Femur (tissue), 1 donor: ENCODE results near the gene ITSN1.
"Not testable (repeated sequence)": the region's sequence is repeated elsewhere in the genome, so short reads cannot be mapped to it uniquely, and the experiment has no call there.

Source experiments
- DNase-seq: peaks from one replicate; pipeline ENCODE4 v3.0.0-alpha.2; 2017

Gene ITSN1

DNA sequence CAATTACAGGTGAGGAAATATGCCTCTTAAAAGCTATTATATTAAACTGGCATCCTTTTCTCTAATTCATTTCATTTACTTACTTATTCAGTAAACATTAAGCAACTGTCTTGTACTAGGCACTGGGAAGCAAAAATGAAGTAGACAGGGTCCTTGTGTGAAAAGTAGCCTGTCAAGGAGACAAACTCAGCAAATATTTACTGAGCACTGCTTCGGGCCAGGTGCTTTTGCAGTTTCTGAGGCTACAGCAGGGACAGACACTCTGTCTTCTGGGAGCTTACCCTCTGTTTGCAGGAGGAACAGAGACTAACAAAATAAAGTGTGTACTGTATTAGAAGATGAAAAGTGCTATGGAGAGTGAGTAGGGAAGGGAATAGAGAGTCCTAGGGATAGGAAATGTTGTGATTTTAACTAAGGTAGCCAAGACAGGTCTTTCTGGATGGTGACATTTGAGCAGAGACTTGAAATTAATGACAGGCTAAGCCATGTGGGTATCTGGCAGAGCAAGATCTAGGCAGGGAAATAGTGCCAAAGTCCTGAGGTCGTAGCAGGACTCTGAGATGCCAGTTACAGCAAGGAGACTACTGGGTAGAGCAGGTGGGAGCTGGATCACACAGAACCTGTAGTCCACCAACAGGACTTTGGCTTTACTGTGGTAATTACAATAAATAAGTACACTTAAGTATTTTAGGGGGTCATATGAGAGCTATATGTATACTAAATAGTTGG is 133.0 kb downstream of the ITSN1 start:
- no peak for DNase-seq

GRCh38 chr21:33780631-33781030 is 138.3 kb downstream of the ITSN1 start:
- DNase-seq: no peak

DNA sequence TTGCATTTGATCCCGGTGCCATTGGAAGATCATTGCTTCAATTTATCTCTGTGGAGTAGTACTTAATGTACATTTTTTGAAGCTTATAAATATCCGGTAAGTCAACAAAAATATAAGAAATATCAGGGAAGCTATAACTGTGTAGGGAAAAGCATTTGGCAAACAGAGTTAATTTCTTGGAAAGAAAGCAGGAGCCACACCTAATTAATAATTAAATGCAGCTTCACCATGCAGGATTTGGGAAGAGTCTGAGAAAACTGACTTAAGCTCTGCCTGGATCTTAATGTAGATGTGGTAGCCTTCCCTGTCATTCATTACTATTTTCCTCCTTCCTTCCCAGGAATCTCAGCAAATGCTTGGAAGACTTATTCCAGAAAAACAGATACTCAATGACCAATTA is 138.8 kb downstream of the ITSN1 start:
- DNase-seq: no peak

DNA sequence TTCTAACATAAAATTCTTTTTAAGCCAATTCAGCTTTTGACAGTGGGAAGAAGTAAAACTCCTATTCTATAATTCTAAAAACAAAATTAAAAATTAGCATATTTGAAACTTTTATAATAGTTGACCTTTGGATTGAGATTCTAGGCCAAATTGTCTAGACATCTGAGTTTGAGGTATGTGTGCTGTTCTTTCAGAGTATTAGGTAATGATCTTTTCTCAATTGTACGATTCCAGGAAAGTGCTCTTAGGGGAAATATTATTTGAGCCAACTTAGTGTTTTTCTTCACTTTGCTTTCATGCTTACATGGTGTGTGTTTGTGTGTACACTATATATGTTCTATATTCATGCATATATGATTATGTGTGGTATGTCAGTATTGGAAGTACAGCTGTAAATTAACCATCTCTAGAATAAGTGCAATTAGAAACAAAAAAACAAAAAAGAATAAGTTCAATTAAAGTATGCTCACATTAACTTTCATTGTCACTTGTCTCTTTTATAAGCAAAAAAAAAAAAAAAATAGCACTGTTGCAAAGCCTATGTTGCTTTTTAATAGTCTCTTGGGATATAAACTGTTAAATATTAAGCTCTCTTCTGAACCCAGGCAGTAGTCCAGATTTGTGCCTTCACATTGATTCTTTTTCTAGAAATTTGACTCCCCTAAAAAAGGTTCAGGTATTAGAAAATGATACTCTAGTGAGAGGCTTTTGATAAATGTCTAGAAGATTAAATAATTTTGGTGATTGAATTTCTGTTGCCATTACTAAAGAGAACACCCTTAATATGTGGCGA is 141.1 kb downstream of the ITSN1 start:
- DNase-seq: no peak

- no peak for DNase-seq
These were observed 145.1 kb downstream of the ITSN1 start for GRCh38 chr21:33787431-33787830.

DNA sequence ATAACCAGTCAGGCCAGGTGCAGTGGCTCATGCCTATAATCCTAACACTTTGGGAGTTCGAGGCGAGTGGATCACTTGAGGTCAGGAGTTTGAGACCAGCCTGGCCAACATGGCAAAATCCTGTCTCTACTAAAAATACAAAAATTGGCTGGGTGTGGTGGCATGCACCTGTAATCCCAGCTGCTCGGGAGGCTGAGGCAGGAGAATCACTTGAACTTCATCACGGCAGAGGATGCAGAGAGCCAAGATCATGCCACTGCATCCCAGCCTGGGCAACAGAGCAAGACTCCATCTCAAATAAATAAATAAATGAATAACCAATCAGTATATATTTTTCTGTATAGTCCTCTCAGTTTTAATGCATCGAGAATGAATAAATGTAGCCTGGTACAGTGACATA is 146.1 kb downstream of the ITSN1 start:
- DNase-seq: not testable (repeated sequence)

- no peak for DNase-seq
These were observed 147.4 kb downstream of the ITSN1 start for GRCh38 chr21:33789697-33790096.

- no peak for DNase-seq
These were observed 148.8 kb downstream of the ITSN1 start for GRCh38 chr21:33791073-33791472.

DNA sequence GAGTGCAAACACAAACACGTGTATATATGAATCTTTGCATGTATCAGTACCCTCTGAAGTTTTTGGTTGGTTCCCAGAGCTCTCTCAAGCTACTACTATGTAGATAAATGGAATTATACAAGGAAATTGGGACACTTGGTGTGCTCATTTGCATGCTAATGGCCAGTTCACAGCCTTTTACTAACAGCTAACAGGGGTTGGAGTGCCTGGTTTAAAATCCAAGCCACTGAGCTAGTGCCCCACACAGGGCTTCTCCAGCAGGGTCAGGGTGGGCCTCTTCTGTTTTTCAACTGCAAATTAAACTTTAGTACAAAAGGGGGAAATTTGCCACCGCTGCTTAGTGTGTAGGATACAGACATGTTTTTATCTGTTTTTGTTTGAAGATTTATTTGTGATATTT is 152.3 kb downstream of the ITSN1 start:
- DNase-seq: no peak

- no peak for DNase-seq
These were observed 155.3 kb downstream of the ITSN1 start for GRCh38 chr21:33797565-33797964.

- no peak for DNase-seq
These were observed 157.2 kb downstream of the ITSN1 start for GRCh38 chr21:33799378-33800090.

GRCh38 chr21:33800753-33801423 is 158.6 kb downstream of the ITSN1 start:
- no peak for DNase-seq

DNA sequence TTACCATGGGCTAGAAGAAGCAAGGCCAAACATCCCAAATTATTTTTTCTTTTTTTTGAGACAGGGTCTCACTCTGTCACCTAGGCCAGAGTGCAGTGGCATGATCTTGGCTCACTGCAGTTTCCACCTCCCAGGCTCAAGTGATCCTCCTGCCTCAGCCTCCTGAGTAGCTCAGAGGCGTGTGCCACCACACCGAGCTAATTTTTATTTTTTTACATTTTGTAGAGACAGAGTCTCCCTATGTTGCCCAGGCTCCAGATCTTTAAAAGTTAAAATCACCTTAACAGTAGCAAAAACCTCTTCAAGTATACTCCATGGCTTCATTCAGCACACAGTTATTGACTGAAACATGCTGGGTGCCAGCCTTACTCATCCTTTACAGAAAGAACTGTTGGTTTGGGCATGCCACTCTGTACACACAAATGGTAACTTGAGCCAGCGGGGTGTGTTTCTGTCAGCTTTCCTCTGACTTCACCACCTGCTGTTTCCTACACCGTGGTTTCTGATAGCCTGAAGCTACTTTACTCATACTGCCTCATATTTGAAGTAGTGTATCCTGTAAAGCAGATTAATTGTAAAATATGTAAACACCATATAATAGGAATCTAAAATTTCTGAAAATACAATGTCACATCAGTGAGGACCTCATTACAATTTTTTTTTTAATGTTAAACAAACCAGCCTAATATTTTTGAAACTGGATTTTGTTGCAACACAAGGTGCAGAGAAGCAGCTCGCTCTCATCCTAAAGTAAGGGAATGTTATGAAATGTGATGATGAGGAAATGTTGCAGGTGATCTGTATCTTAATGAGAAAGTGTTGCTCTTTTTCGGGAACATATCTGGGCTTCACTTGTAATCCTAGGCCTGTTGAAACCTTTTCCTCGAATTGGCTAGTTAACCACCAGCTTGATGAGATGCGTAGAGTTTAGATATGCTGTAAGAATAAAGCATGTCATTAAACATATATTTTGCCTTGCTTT is 159.4 kb downstream of the ITSN1 start:
- no peak for DNase-seq

- no peak for DNase-seq
These were observed 160.2 kb downstream of the ITSN1 start for GRCh38 chr21:33802481-33802880.

DNA sequence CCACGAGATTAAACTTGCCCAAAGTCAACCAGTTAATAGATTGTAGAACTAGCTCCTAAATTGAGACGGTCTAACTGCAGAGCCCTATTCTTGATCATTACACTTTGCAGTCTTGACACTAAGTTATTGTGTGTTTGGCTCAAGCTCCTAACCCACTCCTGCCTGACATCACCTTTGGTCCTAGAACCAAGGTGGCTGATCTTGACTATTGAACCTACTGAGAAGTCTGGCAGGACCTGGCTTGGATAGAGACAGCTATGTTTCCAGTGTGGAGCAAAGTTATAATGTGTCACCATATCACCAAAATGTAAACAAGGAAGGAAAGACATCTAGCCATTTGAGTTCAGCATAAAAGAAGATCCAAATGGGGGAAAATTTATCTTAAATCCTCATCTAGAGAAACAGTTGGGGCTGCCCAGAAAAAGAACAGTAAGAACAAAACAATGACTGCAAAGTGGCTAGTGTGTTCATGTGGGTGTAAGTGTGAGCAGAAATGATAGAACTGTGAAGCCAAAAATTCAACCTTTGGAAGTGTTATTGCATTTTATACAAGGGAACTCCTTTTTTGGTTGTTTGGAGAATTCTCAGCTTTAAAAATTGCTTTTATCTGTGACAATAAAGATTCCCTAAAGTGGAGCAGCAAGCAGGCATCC is 166.5 kb downstream of the ITSN1 start:
- DNase-seq: no peak

DNA sequence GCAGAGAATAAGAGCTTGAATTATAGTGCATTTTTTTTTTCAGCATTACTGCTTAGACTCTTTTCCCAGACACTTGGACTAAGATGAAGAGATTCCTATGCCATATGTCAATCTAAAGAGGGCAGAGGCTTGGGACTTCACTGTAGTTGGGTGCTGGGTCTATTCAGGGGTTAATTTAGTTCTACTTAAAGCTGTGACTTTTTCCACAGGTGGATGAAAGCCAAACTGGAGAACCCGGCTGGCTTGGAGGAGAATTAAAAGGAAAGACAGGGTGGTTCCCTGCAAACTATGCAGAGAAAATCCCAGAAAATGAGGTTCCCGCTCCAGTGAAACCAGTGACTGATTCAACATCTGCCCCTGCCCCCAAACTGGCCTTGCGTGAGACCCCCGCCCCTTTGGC is 168.5 kb downstream of the ITSN1 start:
- DNase-seq: no peak

DNA sequence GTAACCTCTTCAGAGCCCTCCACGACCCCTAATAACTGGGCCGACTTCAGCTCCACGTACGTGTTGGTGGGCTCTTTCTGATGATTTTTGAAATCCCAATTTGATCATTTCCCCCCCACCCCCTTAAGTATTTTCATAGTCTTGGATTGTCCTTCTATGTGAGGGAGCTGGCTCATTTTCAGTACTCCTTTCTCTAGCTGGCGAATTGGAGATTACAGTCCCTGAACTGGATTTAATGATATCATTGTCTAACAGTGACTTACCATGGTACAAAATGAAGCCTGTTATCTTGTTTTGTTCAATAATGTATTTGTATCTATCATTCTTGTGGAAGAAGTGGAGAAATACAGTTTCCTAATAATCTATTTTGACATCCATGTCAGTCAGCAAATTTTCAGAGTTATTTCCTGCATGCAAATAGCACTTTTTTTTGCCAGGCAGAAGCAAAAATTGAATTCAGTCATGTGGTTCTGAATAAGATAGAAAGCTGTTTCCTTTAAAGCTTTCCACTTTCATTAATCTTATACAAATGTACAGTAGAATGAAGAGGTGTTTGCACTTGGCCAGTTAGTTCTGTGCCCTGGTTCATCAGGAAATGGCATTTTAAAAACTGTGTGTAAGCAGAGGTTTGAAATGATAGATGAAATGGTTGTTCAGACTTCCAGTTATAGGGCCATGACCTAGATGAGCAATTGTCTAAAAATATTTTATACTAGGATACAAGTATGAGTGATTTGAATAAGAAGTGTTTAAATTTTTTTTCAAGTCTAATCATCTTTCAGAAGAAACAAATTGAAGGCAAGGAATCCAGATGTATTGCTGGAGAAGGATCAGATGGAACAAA is 169.1 kb downstream of the ITSN1 start:
- DNase-seq: no peak

DNA sequence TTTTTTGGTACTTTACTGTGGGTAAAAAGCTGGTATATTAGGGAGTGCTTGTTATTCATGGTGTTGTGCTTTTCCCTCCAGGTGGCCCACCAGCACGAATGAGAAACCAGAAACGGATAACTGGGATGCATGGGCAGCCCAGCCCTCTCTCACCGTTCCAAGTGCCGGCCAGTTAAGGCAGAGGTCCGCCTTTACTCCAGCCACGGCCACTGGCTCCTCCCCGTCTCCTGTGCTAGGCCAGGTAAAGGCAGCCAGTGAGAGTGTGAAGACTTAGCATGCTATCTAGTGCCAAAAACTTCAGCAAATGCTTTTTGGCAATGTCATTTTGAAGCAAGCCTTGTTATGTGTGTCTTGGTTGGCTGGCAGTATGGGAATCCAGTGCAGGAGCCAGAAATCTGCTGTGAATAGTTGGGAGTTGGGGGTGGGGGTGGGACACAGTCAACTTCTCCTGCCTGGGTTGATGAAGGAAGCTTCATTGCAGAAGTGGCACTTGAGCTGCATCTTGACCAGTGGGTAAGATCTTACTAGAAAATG is 171.6 kb downstream of the ITSN1 start:
- DNase-seq: no peak

DNA sequence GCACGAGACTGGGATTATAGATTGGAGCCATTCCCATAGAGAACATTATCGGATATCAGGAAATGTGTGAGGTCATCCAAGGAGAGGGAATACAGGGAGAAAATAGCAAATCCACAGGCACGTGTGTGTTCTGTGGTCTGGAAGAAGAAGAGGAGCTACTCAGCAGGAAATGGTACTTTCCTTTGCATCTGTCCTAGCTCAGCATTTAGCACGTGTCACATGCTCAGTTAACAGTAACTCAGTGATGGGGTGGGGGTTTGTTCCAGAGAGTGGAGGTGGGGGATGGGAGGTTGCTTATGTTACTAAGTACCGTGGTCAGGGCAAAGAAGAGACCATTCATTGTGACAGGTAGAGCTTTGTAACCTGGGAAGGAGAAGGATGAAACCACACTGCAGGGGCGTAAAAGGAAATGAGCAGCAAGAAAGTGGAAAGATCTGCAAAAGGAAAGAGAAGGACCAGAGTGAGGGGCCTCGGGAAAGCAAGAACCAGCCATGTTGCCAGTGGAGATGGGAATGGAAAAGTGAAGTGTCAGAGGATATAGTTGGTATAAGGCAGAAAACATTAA is 172.9 kb downstream of the ITSN1 start:
- DNase-seq: no peak

GRCh38 chr21:33816174-33816573 is 173.9 kb downstream of the ITSN1 start:
- no peak for DNase-seq
